Measurements from ENCODE around the gene ADRA2C. TPM values are rescaled to one million over a fixed set of nuclear protein-coding genes. Genes with fewer than 3 reads are reported as not detected.

ADRA2C gene
- total RNA-seq, 1 donor from 2014 or later: 4.5 TPM

- Histone ChIP-seq H3K27me3 (ENCODE audit: low read depth) (peaks cover 78% of the 10 kb centered on the region), H3K27ac (replicated peaks) (no peak overlapping the region), H3K9me3 (replicated peaks) (peaks cover 5% of the 10 kb centered on the region), H3K4me3 (no peak overlapping the region), H3K4me1 (peaks cover 5% of the 10 kb centered on the region), H3K36me3 (no peaks in the 10 kb centered on the region)
- TF ChIP-seq CTCF (IDR thresholded peaks at IDR 0.05; ENCODE audit: borderline replicate concordance): no peak
- intact Hi-C loops (cut with micrococcal nuclease): no loop called here
- DNase-seq: no peak
These were observed 36.9 kb upstream of the ADRA2C start for GRCh38 chr4:3729188-3729881.

- intact Hi-C loops (cut with micrococcal nuclease): no loop called here
- Histone ChIP-seq H3K4me1 (peaks cover 5% of the 10 kb centered on the region), H3K27ac (replicated peaks) (no peak overlapping the region), H3K4me3 (no peak overlapping the region), H3K9me3 (replicated peaks) (peaks cover 5% of the 10 kb centered on the region), H3K36me3 (no peaks in the 10 kb centered on the region), H3K27me3 (ENCODE audit: low read depth) (peaks cover 78% of the 10 kb centered on the region)
- TF ChIP-seq CTCF (IDR thresholded peaks at IDR 0.05; ENCODE audit: borderline replicate concordance): no peak
- DNase-seq: no peak
These were observed 36.3 kb upstream of the ADRA2C start for GRCh38 chr4:3729882-3730226.

- H3K27ac ChIP-seq (replicated peaks): no peak overlapping the region
- H3K9me3 ChIP-seq (replicated peaks): peaks cover 5% of the 10 kb centered on the region
- no peaks in the 10 kb centered on the region for H3K36me3 ChIP-seq
- H3K4me3 ChIP-seq: no peak overlapping the region
- DNase-seq: no peak
- no peak for TF ChIP-seq CTCF (IDR thresholded peaks at IDR 0.05; ENCODE audit: borderline replicate concordance)
- peaks cover 78% of the 10 kb centered on the region for H3K27me3 ChIP-seq (ENCODE audit: low read depth)
- peaks cover 5% of the 10 kb centered on the region for H3K4me1 ChIP-seq
- intact Hi-C loops (cut with micrococcal nuclease): no loop called here
These were observed 35.6 kb upstream of the ADRA2C start for GRCh38 chr4:3730422-3731190.

GRCh38 chr4:3732076-3733028 is 33.8 kb upstream of the ADRA2C start:
- DNase-seq: no peak
- Histone ChIP-seq H3K4me1 (peaks cover 5% of the 10 kb centered on the region), H3K36me3 (no peaks in the 10 kb centered on the region), H3K27ac (replicated peaks) (no peak overlapping the region), H3K9me3 (replicated peaks) (peaks cover 10% of the 10 kb centered on the region), H3K27me3 (ENCODE audit: low read depth) (peaks cover 79% of the 10 kb centered on the region), H3K4me3 (no peak overlapping the region)
- intact Hi-C loops (cut with micrococcal nuclease): no loop called here
- no peak for TF ChIP-seq CTCF (IDR thresholded peaks at IDR 0.05; ENCODE audit: borderline replicate concordance)

- peaks cover 82% of the 10 kb centered on the region for H3K27me3 ChIP-seq (ENCODE audit: low read depth)
These were observed 33.0 kb upstream of the ADRA2C start for GRCh38 chr4:3733195-3733594.

More at GRCh38 chr4:3733195-3733594, 33.0 kb upstream of the ADRA2C start:
- intact Hi-C loops (cut with micrococcal nuclease): no loop called here
- Histone ChIP-seq H3K27ac (replicated peaks) (no peak overlapping the region), H3K4me1 (peaks cover 5% of the 10 kb centered on the region), H3K36me3 (no peaks in the 10 kb centered on the region), H3K4me3 (no peak overlapping the region), H3K9me3 (replicated peaks) (peaks cover 10% of the 10 kb centered on the region)
- no peak for TF ChIP-seq CTCF (IDR thresholded peaks at IDR 0.05; ENCODE audit: borderline replicate concordance)
- DNase-seq: no peak
